ENCODE data around the gene RPTOR. TPM values are rescaled to one million over a fixed set of nuclear protein-coding genes. Genes with fewer than 3 reads are reported as not detected.
A peak's percentile ranks its signal among the peaks of the same experiment; 100 is the strongest.

Gene RPTOR
- total and polyA plus RNA-seq, 4 experiments from 2014 or later, result 2.4 to 51.8 (median 29.6) TPM

DNA sequence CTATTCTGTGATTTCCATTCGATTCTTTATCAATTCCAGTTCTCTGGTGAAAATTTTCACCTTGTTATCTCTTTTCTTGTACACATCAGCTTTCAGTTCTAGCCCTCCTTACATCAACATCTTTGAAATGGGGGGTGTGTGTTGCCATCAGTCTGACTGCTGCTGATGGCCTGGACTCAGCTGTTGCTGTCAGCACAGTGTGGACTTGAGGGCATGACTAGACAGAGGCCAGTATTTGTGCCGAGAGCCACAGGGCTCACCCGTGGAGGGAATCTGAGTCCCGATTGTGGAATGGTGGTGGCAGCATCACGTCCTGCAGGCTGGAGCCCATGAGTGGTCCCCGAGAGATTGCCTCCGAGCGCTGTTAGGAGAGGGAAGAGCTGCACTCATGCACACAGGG lies 114.2 kb downstream of the RPTOR start:
- Histone ChIP-seq H3K9me3 (ENCODE audit: control insufficient read depth in 1 of 2, low read length in 2 of 2) (no peaks in the 10 kb centered on the region), H3K27ac (ENCODE audit: low read depth, low read length) (no peak overlapping the region), H3K36me3 (ENCODE audit: insufficient read depth, low read length) (no peaks in the 10 kb centered on the region), H3K27me3 (ENCODE audit: insufficient read depth, low read length) (no peaks in the 10 kb centered on the region), H3K4me1 (ENCODE audit: insufficient read depth, low read length) (peaks cover 15% of the 10 kb centered on the region), H3K4me3 (ENCODE audit: low read length in 2 of 2) (no peak overlapping the region)
- H3K9me3 Mint-ChIP-seq, result peaks cover 0 to 14% (median 4%) of the 10 kb centered on the region in 8 donors
- DNase-seq, result no peak
- H3K36me3 Mint-ChIP-seq, result peaks cover 0 to 32% of the 10 kb centered on the region in 2 donors
- H3K4me1 Mint-ChIP-seq, result peaks cover 20 to 38% (median 32%) of the 10 kb centered on the region in 4 donors
- no peak overlapping the region for H3K4me3 Mint-ChIP-seq
- ChIA-PET POLR2A (ENCODE audit: partially characterized antibody) (no interaction called here), CTCF (ENCODE audit: partially characterized antibody) (no interaction called here)
- H3K27ac Mint-ChIP-seq, result peak overlapping the region in 1 of 7 donors; percentile 31
- intact Hi-C loops (cut with micrococcal nuclease), result no loop called here
- no peaks in the 10 kb centered on the region for H3K27me3 Mint-ChIP-seq

DNA sequence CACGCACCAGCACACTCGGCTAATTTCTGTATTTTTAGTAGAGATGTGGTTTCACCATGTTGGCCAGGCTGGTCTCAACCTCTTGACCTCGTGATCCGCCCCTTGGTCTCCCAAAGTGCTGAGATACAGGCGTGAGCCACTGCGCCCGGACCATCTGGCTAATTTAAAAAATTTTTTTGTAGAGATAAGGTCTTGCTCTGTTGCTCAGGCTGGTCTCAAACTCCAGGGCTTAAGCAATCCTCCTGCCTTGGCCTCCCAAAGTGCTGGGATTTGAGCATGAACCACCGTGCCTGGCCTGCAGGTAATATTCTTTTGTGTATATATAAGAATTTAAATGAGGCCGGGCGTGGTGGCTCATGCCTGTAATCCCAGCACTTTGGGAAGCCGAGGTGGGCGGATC lies 115.0 kb downstream of the RPTOR start:
- intact Hi-C loops (cut with micrococcal nuclease), result loop anchor here (5.0 to 10.0 kb wide), 3 partner anchors 123 to 235 kb away; no protein-coding TSS in a partner anchor
- peaks cover 28 to 42% (median 38%) of the 10 kb centered on the region in 4 donors for H3K4me1 Mint-ChIP-seq

DNA sequence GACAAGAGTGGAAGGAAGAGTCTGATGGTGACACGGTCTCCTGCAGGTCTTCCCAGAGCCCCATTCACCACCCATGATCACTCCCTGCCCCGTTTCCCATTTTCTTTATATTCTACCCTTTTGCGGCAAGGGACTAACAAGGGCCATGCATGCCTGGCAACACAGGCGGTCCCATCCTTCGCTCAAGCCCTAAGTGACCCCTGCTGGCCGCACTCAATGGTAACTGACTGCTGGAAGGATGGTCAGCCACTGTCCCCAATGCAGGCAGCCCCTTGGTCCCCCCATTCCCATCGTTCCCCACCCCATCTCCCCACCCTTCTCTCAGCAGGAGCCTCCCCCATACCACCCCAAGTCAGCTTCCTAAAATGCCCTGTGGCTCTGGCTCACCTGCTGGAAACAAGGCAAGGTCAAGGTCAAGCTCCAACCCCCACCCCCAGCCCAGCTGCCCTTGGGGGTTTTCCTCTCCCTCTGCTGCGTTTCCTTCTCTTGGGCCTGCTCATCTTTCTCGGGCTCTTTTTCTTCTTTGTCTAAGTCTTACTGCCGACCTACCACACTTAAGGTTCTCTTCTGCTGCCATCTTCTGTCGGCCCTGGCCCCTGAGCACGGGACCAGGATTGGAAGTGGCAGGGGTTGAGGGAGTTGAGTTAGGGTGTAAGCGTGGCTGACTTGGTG lies 116.0 kb downstream of the RPTOR start:
- CTCF ChIA-PET (ENCODE audit: partially characterized antibody), result no interaction called here
- Mint-ChIP-seq H3K36me3 (peaks cover 3 to 25% of the 10 kb centered on the region in 2 donors), H3K4me1 (peaks cover 32 to 48% (median 45%) of the 10 kb centered on the region in 4 donors)

More for the DNA sequence above, 115.0 kb downstream of the RPTOR start:
- Histone ChIP-seq H3K4me1 (ENCODE audit: insufficient read depth, low read length) (peaks cover 23% of the 10 kb centered on the region), H3K4me3 (ENCODE audit: low read length in 2 of 2) (no peak overlapping the region), H3K36me3 (ENCODE audit: insufficient read depth, low read length) (no peaks in the 10 kb centered on the region), H3K27me3 (ENCODE audit: insufficient read depth, low read length) (no peaks in the 10 kb centered on the region), H3K27ac (ENCODE audit: low read depth, low read length) (no peak overlapping the region), H3K9me3 (ENCODE audit: control insufficient read depth in 1 of 2, low read length in 2 of 2) (no peaks in the 10 kb centered on the region)
- Mint-ChIP-seq H3K27me3 (no peaks in the 10 kb centered on the region), H3K4me3 (no peak overlapping the region), H3K36me3 (peaks cover 0 to 27% of the 10 kb centered on the region in 2 donors), H3K27ac (no peak overlapping the region), H3K9me3 (peaks cover 0 to 14% (median 4%) of the 10 kb centered on the region in 8 donors)
- ChIA-PET CTCF (ENCODE audit: partially characterized antibody) (no interaction called here), POLR2A (ENCODE audit: partially characterized antibody) (no interaction called here)
- no peak for DNase-seq

DNA sequence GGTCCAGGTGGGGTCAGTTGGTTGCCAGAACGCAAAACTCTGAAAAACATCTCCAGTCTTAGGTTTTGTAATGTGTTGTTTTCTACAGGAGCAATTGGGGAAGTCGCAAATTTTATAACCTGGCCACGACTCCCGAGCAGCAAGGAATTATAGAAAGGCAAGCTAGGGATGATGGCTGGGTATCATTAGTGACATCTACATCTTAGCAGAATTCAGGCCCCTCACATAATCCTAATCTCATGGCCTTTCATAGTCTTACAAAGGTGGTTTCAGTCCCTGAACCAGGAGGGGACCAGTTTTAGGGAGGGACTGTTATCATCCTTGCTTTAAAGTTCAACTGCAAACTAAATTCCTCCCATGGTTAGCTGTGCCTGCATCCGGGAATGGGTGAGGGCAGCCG lies 117.9 kb downstream of the RPTOR start:
- DNase-seq, result no peak
- H3K27me3 Mint-ChIP-seq, result no peaks in the 10 kb centered on the region
- peaks cover 51% of the 10 kb centered on the region for H3K4me1 ChIP-seq (ENCODE audit: insufficient read depth, low read length)
- peaks cover 3 to 23% of the 10 kb centered on the region in 2 donors for H3K36me3 Mint-ChIP-seq
- peak overlapping the region; percentile 16 for H3K27ac ChIP-seq (ENCODE audit: low read depth, low read length)
- no peaks in the 10 kb centered on the region for H3K36me3 ChIP-seq (ENCODE audit: insufficient read depth, low read length)
- peak overlapping the region in 1 of 8 donors; percentile 29 for H3K4me3 Mint-ChIP-seq
- H3K9me3 ChIP-seq (ENCODE audit: control insufficient read depth in 1 of 2, low read length in 2 of 2), result no peaks in the 10 kb centered on the region
- H3K27ac Mint-ChIP-seq, result peak overlapping the region in 4 of 7 donors; percentile 38 to 96 (median 66)
- H3K4me3 ChIP-seq (ENCODE audit: low read length in 2 of 2), result no peak overlapping the region
- no peaks in the 10 kb centered on the region for H3K27me3 ChIP-seq (ENCODE audit: insufficient read depth, low read length)
- peaks cover 48 to 66% (median 60%) of the 10 kb centered on the region in 4 donors for H3K4me1 Mint-ChIP-seq
- H3K9me3 Mint-ChIP-seq, result peaks cover 0 to 11% (median 1%) of the 10 kb centered on the region in 8 donors
- POLR2A ChIA-PET (ENCODE audit: partially characterized antibody), result interaction anchor here (1.5 to 2.6 kb wide), 3 partner anchors 9 to 15 kb away, joined by 3 to 21 read pairs (median 9); no protein-coding TSS in a partner anchor
- intact Hi-C loops (cut with micrococcal nuclease), result loop anchor here (5.0 to 10.0 kb wide), 3 partner anchors 120 to 232 kb away; no protein-coding TSS in a partner anchor
- CTCF ChIA-PET (ENCODE audit: partially characterized antibody), result no interaction called here

More for the DNA sequence above, 116.0 kb downstream of the RPTOR start:
- H3K36me3 ChIP-seq (ENCODE audit: insufficient read depth, low read length), result no peaks in the 10 kb centered on the region
- H3K27me3 ChIP-seq (ENCODE audit: insufficient read depth, low read length), result no peaks in the 10 kb centered on the region
- Mint-ChIP-seq H3K4me3 (no peak overlapping the region), H3K9me3 (peaks cover 0 to 14% (median 4%) of the 10 kb centered on the region in 8 donors), H3K27ac (peak overlapping the region in 6 of 7 donors; percentile 9 to 69 (median 56)), H3K27me3 (no peaks in the 10 kb centered on the region)
- POLR2A ChIA-PET (ENCODE audit: partially characterized antibody), result no interaction called here
- intact Hi-C loops (cut with micrococcal nuclease), result loop anchor here (5.0 to 10.0 kb wide), 3 partner anchors 122 to 234 kb away; no protein-coding TSS in a partner anchor
- H3K9me3 ChIP-seq (ENCODE audit: control insufficient read depth in 1 of 2, low read length in 2 of 2), result no peaks in the 10 kb centered on the region
- no peak overlapping the region for H3K4me3 ChIP-seq (ENCODE audit: low read length in 2 of 2)
- DNase-seq, result no peak
- no peak overlapping the region for H3K27ac ChIP-seq (ENCODE audit: low read depth, low read length)
- peaks cover 32% of the 10 kb centered on the region for H3K4me1 ChIP-seq (ENCODE audit: insufficient read depth, low read length)

GRCh38 chr17:80663781-80664206 lies 119.2 kb downstream of the RPTOR start:
- Histone ChIP-seq H3K27me3 (ENCODE audit: insufficient read depth, low read length) (no peaks in the 10 kb centered on the region), H3K4me1 (ENCODE audit: insufficient read depth, low read length) (peaks cover 63% of the 10 kb centered on the region), H3K4me3 (ENCODE audit: low read length in 2 of 2) (no peak overlapping the region), H3K36me3 (ENCODE audit: insufficient read depth, low read length) (no peaks in the 10 kb centered on the region), H3K9me3 (ENCODE audit: control insufficient read depth in 1 of 2, low read length in 2 of 2) (no peaks in the 10 kb centered on the region), H3K27ac (ENCODE audit: low read depth, low read length) (peak overlapping the region; percentile 62)
- peak overlapping the region; percentile 91 to 98 (median 93) for H3K27ac Mint-ChIP-seq
- intact Hi-C loops (cut with micrococcal nuclease), result loop anchor here (1.0 to 10.0 kb wide), 5 partner anchors 15 to 231 kb away; no protein-coding TSS in a partner anchor
- DNase-seq, result peak in 4 of 5 donors; percentile 19 to 45 (median 36)
- peaks cover 3 to 12% of the 10 kb centered on the region in 2 donors for H3K36me3 Mint-ChIP-seq
- no peaks in the 10 kb centered on the region for H3K27me3 Mint-ChIP-seq
- peak overlapping the region in 7 of 8 donors; percentile 41 to 96 (median 76) for H3K4me3 Mint-ChIP-seq
- H3K9me3 Mint-ChIP-seq, result no peaks in the 10 kb centered on the region
- peaks cover 51 to 74% (median 66%) of the 10 kb centered on the region in 4 donors for H3K4me1 Mint-ChIP-seq
- ChIA-PET CTCF (ENCODE audit: partially characterized antibody) (interaction anchor here (1.0 kb wide), 1 partner anchor 88 kb away, joined by 3 read pairs; no protein-coding TSS in a partner anchor), POLR2A (ENCODE audit: partially characterized antibody) (interaction anchor here (0.7 to 2.6 kb wide), 4 partner anchors 14 to 102 kb away, joined by 3 to 21 read pairs (median 6); no protein-coding TSS in a partner anchor)

GRCh38 chr17:80664217-80664790 lies 119.7 kb downstream of the RPTOR start:
- H3K9me3 ChIP-seq (ENCODE audit: control insufficient read depth in 1 of 2, low read length in 2 of 2), result no peaks in the 10 kb centered on the region
- peaks cover 66% of the 10 kb centered on the region for H3K4me1 ChIP-seq (ENCODE audit: insufficient read depth, low read length)
- Mint-ChIP-seq H3K4me1 (peaks cover 51 to 75% (median 66%) of the 10 kb centered on the region in 4 donors), H3K9me3 (no peaks in the 10 kb centered on the region), H3K36me3 (peaks cover 3 to 12% of the 10 kb centered on the region in 2 donors), H3K27ac (peak overlapping the region; percentile 91 to 98 (median 93)), H3K4me3 (peak overlapping the region; percentile 41 to 96 (median 74)), H3K27me3 (no peaks in the 10 kb centered on the region)
- H3K36me3 ChIP-seq (ENCODE audit: insufficient read depth, low read length), result no peaks in the 10 kb centered on the region
- CTCF ChIA-PET (ENCODE audit: partially characterized antibody), result interaction anchor here (1.0 kb wide), 1 partner anchor 88 kb away, joined by 3 read pairs; no protein-coding TSS in a partner anchor
- intact Hi-C loops (cut with micrococcal nuclease), result loop anchor here (2.0 to 10.0 kb wide), 4 partner anchors 16 to 230 kb away; no protein-coding TSS in a partner anchor
- POLR2A ChIA-PET (ENCODE audit: partially characterized antibody), result interaction anchor here (1.6 to 2.6 kb wide), 2 partner anchors 14 to 17 kb away, joined by 9 to 21 read pairs; no protein-coding TSS in a partner anchor
- H3K4me3 ChIP-seq (ENCODE audit: low read length in 2 of 2), result peak overlapping the region in 1 of 2 donors; percentile 38
- no peak for DNase-seq
- H3K27ac ChIP-seq (ENCODE audit: low read depth, low read length), result peak overlapping the region; percentile 62
- no peaks in the 10 kb centered on the region for H3K27me3 ChIP-seq (ENCODE audit: insufficient read depth, low read length)

Data from CD4-positive, alpha-beta memory T cell (primary cell).